Measurements from ENCODE around the gene TSEN54. TPM values are rescaled to one million over a fixed set of nuclear protein-coding genes. Genes with fewer than 3 reads are reported as not detected.

TSEN54 gene
- total RNA-seq, 4 donors from 2014 or later = 15.8 to 26.5 (median 17.1) TPM

DNA sequence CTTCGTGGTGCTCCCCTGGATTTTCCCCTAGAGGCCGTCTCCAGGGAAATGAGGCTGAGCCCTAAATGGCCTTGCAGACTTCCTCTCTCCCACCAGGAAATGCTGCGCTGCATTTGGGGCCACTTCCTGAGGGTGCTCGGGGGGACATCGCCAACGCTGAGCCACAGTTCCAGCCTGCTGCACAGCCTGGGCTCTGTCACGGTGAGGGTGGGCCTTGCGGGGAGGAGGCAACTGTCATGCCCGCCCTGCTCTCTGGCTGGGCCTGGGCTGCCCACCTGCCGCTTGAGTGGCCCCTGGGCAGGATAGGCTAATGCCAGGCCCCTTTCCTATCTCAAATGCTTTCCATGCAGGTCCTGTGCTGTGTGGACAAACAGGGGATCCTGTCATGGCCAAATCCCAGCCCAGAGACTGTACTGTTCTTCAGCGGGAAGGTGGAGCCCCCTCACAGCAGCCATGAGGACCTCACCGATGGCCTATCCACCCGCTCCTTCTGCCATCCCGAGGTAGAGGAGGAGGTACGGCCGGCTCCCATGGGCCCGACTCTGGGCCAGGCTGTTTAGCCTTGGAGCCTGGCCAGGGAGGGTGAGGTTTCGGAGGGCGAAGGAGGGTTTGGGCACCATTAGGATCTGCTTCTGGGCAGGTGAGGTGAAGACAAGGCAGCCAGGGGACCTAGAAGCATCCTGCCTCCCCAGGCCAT, 25.2 kb upstream of the TSEN54 start:
- ATAC-seq = no peak
- TF ChIP-seq POLR2A (IDR thresholded peaks at IDR 0.05) (no peak), EP300 (IDR thresholded peaks at IDR 0.05) (no peak), POLR2AphosphoS5 (IDR thresholded peaks at IDR 0.05) (no peak)
- TF ChIP-seq, protein P1, sequence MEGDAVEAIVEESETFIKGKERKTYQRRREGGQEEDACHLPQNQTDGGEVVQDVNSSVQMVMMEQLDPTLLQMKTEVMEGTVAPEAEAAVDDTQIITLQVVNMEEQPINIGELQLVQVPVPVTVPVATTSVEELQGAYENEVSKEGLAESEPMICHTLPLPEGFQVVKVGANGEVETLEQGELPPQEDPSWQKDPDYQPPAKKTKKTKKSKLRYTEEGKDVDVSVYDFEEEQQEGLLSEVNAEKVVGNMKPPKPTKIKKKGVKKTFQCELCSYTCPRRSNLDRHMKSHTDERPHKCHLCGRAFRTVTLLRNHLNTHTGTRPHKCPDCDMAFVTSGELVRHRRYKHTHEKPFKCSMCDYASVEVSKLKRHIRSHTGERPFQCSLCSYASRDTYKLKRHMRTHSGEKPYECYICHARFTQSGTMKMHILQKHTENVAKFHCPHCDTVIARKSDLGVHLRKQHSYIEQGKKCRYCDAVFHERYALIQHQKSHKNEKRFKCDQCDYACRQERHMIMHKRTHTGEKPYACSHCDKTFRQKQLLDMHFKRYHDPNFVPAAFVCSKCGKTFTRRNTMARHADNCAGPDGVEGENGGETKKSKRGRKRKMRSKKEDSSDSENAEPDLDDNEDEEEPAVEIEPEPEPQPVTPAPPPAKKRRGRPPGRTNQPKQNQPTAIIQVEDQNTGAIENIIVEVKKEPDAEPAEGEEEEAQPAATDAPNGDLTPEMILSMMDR (IDR thresholded peaks at IDR 0.05) = no peak
- peak overlapping the region in 2 of 4 donors; percentile 62 to 69 for H3K27ac ChIP-seq
- H3K9me3 ChIP-seq = no peaks in the 10 kb centered on the region
- WGBS, 2 donors (ENCODE audit: low coverage in 1 of 2) = 100% methylated on average over 2 of the region's 19 CpGs; no CpG with 5 or more reads in 1 of the 2 donors
- H3K36me3 ChIP-seq = peaks cover 0 to 76% of the 10 kb centered on the region in 2 donors
- no peak overlapping the region for H3K4me3 ChIP-seq
- H3K4me1 ChIP-seq = peaks cover 0 to 40% (median 16%) of the 10 kb centered on the region in 3 donors
- H3K27me3 ChIP-seq = no peaks in the 10 kb centered on the region

DNA sequence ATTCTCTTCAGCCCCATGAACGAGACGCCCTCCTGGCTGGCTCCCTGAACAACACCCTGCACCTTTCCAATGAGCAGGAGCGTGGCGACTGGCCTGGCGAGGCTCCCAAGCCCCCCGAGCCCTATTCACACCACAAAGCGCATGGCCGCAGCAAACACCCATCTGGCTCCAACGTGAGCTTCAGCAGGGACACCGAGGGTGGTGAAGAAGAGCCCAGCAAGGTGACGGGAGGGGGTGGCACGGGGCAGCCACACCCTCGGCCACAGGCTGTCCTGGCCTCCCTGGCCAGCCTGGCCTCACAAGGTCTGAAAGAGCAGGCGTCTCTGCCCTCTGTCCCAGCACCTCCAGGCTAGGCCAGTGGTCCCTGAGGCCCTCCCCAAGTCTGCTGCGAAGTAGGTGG, 24.6 kb upstream of the TSEN54 start:
- no peaks in the 10 kb centered on the region for H3K9me3 ChIP-seq
- H3K27ac ChIP-seq = no peak overlapping the region
- peaks cover 0 to 77% of the 10 kb centered on the region in 2 donors for H3K36me3 ChIP-seq
- H3K27me3 ChIP-seq = no peaks in the 10 kb centered on the region
- WGBS, 2 donors (ENCODE audit: low coverage in 1 of 2) = no CpG with 5 or more reads among the region's 15 CpGs
- peaks cover 0 to 34% (median 16%) of the 10 kb centered on the region in 3 donors for H3K4me1 ChIP-seq
- no peak overlapping the region for H3K4me3 ChIP-seq
- TF ChIP-seq POLR2A (IDR thresholded peaks at IDR 0.05) (no peak), EP300 (IDR thresholded peaks at IDR 0.05) (no peak), POLR2AphosphoS5 (IDR thresholded peaks at IDR 0.05) (no peak)
- TF ChIP-seq, protein P1 (IDR thresholded peaks at IDR 0.05) = no peak
- no peak for ATAC-seq

DNA sequence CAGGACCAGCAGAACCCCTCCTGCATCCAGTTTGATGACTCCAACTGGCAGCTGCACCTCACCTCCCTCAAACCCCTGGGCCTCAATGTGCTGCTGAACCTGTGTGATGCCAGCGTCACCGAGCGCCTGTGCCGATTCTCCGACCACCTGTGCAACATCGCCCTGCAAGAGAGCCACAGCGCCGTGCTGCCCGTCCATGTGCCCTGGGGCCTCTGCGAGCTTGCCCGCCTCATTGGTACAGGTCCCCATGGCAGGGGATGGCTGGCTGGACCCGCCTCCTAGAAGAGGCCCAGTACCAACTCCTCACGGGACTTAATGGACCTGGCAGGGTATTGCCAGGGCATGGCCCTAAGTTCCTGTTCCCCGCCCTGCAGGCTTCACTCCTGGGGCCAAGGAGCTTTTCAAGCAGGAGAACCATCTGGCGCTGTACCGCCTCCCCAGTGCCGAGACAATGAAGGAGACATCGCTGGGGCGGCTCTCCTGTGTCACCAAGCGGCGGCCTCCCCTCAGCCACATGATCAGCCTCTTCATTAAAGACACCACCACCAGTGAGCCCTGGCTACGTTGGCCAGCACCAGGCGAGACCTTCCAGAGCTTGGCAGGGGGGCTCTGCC, 23.7 kb upstream of the TSEN54 start:
- H3K27ac ChIP-seq = no peak overlapping the region
- no peaks in the 10 kb centered on the region for H3K27me3 ChIP-seq
- 86 to 100% methylated on average over 1 to 4 of the region's 23 CpGs for WGBS, 2 donors (ENCODE audit: low coverage in 1 of 2)
- H3K36me3 ChIP-seq = peaks cover 0 to 87% of the 10 kb centered on the region in 2 donors
- ATAC-seq = no peak
- H3K4me1 ChIP-seq = peaks cover 0 to 24% (median 11%) of the 10 kb centered on the region in 3 donors
- H3K4me3 ChIP-seq = no peak overlapping the region
- no peaks in the 10 kb centered on the region for H3K9me3 ChIP-seq
- TF ChIP-seq, protein P1 (IDR thresholded peaks at IDR 0.05) = no peak
- TF ChIP-seq POLR2AphosphoS5 (IDR thresholded peaks at IDR 0.05) = no peak
- TF ChIP-seq POLR2A (IDR thresholded peaks at IDR 0.05) = no peak
- TF ChIP-seq EP300 (IDR thresholded peaks at IDR 0.05) = no peak

DNA sequence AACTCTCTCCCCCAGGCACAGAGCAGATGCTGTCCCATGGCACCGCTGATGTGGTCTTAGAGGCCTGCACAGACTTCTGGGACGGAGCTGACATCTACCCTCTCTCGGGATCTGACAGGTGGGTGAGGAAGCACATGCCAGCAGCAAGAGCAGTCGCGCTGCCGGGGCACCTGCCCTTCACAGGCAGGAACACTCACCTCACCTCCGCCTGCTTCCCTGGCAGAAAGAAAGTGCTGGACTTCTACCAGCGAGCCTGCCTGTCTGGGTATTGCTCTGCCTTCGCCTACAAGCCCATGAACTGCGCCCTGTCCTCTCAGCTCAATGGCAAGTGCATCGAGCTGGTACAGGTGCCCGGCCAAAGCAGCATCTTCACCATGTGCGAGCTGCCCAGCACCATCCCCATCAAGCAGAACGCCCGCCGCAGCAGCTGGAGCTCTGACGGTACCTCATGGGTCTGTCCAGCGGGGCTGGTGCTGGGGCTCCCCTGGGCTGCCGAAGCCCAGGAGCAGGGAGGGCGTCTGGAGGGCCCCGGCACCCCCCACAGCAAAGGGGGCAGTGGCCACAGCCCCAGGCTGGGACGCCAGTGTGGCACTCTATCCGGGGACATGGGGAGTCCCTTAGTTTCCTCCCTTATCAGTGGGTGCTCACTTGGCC, 22.7 kb upstream of the TSEN54 start:
- no peak for ATAC-seq
- 100% methylated on average over 1 to 7 of the region's 23 CpGs for whole genome bisulfite sequencing, 2 donors (ENCODE audit: low coverage in 1 of 2)
- H3K27ac ChIP-seq = no peak overlapping the region
- H3K27me3 ChIP-seq = no peaks in the 10 kb centered on the region
- peaks cover 0 to 96% of the 10 kb centered on the region in 2 donors for H3K36me3 ChIP-seq
- TF ChIP-seq POLR2A (IDR thresholded peaks at IDR 0.05) (no peak), EP300 (IDR thresholded peaks at IDR 0.05) (no peak), POLR2AphosphoS5 (IDR thresholded peaks at IDR 0.05) (no peak)
- TF ChIP-seq, protein P1 (IDR thresholded peaks at IDR 0.05) = no peak
- H3K4me3 ChIP-seq = no peak overlapping the region
- H3K4me1 ChIP-seq = peaks cover 0 to 21% (median 6%) of the 10 kb centered on the region in 3 donors
- H3K9me3 ChIP-seq = no peaks in the 10 kb centered on the region
